Upper lobe of left lung (tissue), 4 donors: Measurements from ENCODE around the gene AP3D1.
A peak's percentile ranks its signal among the peaks of the same experiment; 100 is the strongest.

ENCODE experiments used
- POLR2A ChIP-seq, 4 donors: fragments of 450-650 bp; IDR thresholded peaks; one replicate each; pipeline ENCODE4 v1.5.1; 2016 to 2017; ENCODE audit warnings: antibody characterized with exemption in 4 of 4, mild to moderate bottlenecking in 2 of 4
- POLR2AphosphoS5 ChIP-seq, 2 donors: sonication (generic); formaldehyde crosslinking; IDR thresholded peaks; one replicate each; pipeline ENCODE4 v1.5.1; 2017; ENCODE audit warnings: antibody characterized with exemption in 2 of 2
- TF ChIP-seq, protein P1 (sequence below), 6 experiments: fragments of 450-650 bp in 4 of 6; fragments of 200-600 bp in 2 of 6; sonication (generic) in 2 of 6; IDR thresholded peaks; one replicate each; pipeline ENCODE4 v1.5.1; 2016 to 2019; ENCODE audit warnings: antibody characterized with exemption in 6 of 6

GRCh38 chr19:2059422-2060201 lies 91.8 kb downstream of the AP3D1 start:
- TF ChIP-seq, protein P1, sequence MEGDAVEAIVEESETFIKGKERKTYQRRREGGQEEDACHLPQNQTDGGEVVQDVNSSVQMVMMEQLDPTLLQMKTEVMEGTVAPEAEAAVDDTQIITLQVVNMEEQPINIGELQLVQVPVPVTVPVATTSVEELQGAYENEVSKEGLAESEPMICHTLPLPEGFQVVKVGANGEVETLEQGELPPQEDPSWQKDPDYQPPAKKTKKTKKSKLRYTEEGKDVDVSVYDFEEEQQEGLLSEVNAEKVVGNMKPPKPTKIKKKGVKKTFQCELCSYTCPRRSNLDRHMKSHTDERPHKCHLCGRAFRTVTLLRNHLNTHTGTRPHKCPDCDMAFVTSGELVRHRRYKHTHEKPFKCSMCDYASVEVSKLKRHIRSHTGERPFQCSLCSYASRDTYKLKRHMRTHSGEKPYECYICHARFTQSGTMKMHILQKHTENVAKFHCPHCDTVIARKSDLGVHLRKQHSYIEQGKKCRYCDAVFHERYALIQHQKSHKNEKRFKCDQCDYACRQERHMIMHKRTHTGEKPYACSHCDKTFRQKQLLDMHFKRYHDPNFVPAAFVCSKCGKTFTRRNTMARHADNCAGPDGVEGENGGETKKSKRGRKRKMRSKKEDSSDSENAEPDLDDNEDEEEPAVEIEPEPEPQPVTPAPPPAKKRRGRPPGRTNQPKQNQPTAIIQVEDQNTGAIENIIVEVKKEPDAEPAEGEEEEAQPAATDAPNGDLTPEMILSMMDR (IDR thresholded peaks at IDR 0.05) = no peak
- peak in 2 of 4 donors; percentile 31 to 75 for TF ChIP-seq POLR2A (IDR thresholded peaks at IDR 0.05)
- TF ChIP-seq POLR2AphosphoS5 (IDR thresholded peaks at IDR 0.05) = peak; percentile 52 to 74
